T-helper 1 cell treated with Interleukin-12 subunit alpha and Interleukin-12 subunit beta and Interleukin-4 antibody, amounts not matched to agents 30 ng/mL and 1 ng/mL, for 36 hours (primary cell): ENCODE data around the gene MCTP2. TPM values are rescaled to one million over a fixed set of nuclear protein-coding genes. Genes with fewer than 3 reads are reported as not detected.
"Not testable (repeated sequence)": the region's sequence is repeated elsewhere in the genome, so short reads cannot be mapped to it uniquely, and the experiment has no call there.

Experiments
- intact Hi-C: fragments of 100-400 bp; cut with micrococcal nuclease; formaldehyde crosslinking; loops from one replicate; pipeline ENCODE4 v1.15.1; 2024
- total RNA-seq: library from RNA; stranded (reverse); gene quantifications from 2 replicates; pipeline ENCODE4 v1.2.3, GENCODE V29; 2022

MCTP2 gene
- total RNA-seq, 1 donor from 2014 or later: 82.5 TPM

GRCh38 chr15:94235041-94235440, 3.7 kb downstream of the MCTP2 start:
- intact Hi-C loops: loop anchor here (10.0 kb wide), 2 partner anchors 1210 to 1330 kb away; partner anchors contain the start of gene CHD2

- intact Hi-C loops: loop anchor here (10.0 kb wide), 2 partner anchors 1211 to 1331 kb away; partner anchors contain the start of gene CHD2
These were observed 4.3 kb downstream of the MCTP2 start for GRCh38 chr15:94235646-94236045.

- intact Hi-C loops: loop anchor here (10.0 kb wide), 2 partner anchors 1212 to 1332 kb away; partner anchors contain the start of gene CHD2
These were observed 5.2 kb downstream of the MCTP2 start for GRCh38 chr15:94236608-94237007.

GRCh38 chr15:94237903-94238302, 6.5 kb downstream of the MCTP2 start:
- intact Hi-C loops: loop anchor here (1.0 to 10.0 kb wide), 3 partner anchors 8 to 1333 kb away; partner anchors contain the start of gene CHD2

- intact Hi-C loops: loop anchor here (1.0 to 10.0 kb wide), 3 partner anchors 8 to 1334 kb away; partner anchors contain the start of gene CHD2
These were observed 7.3 kb downstream of the MCTP2 start for GRCh38 chr15:94238539-94239118.

GRCh38 chr15:94239474-94239873, 8.1 kb downstream of the MCTP2 start:
- intact Hi-C loops: loop anchor here (10.0 kb wide), 2 partner anchors 1215 to 1335 kb away; partner anchors contain the start of gene CHD2

GRCh38 chr15:94240480-94240879, 9.1 kb downstream of the MCTP2 start:
- intact Hi-C loops: no loop called here

GRCh38 chr15:94242257-94242656, 10.9 kb downstream of the MCTP2 start:
- intact Hi-C loops: no loop called here

- intact Hi-C loops: not testable (repeated sequence)
These were observed 11.6 kb downstream of the MCTP2 start for GRCh38 chr15:94243003-94243402.

- intact Hi-C loops: no loop called here
These were observed 12.1 kb downstream of the MCTP2 start for GRCh38 chr15:94243418-94243817.

GRCh38 chr15:94246016-94246415, 14.7 kb downstream of the MCTP2 start:
- intact Hi-C loops: loop anchor here (1.0 kb wide), 1 partner anchor 8 kb away; no protein-coding TSS in a partner anchor

- intact Hi-C loops: no loop called here
These were observed 16.7 kb downstream of the MCTP2 start for GRCh38 chr15:94247789-94248638.

- intact Hi-C loops: no loop called here
These were observed 19.4 kb downstream of the MCTP2 start for GRCh38 chr15:94250801-94251200.

GRCh38 chr15:94252223-94252766, 20.9 kb downstream of the MCTP2 start:
- intact Hi-C loops: loop anchor here (2.0 kb wide), 1 partner anchor 21 kb away; the partner anchor contains the start of gene MCTP2

GRCh38 chr15:94252906-94253491, 21.6 kb downstream of the MCTP2 start:
- intact Hi-C loops: loop anchor here (2.0 kb wide), 1 partner anchor 22 kb away; the partner anchor contains the start of gene MCTP2

- intact Hi-C loops: loop anchor here (2.0 kb wide), 2 partner anchors 19 to 23 kb away; partner anchors contain the start of gene MCTP2
These were observed 22.4 kb downstream of the MCTP2 start for GRCh38 chr15:94253742-94254141.

GRCh38 chr15:94255540-94255939, 24.2 kb downstream of the MCTP2 start:
- intact Hi-C loops: loop anchor here (2.0 kb wide), 1 partner anchor 17 kb away; no protein-coding TSS in a partner anchor

- intact Hi-C loops: no loop called here
These were observed 25.1 kb downstream of the MCTP2 start for GRCh38 chr15:94256511-94256910.

- intact Hi-C loops: not testable (repeated sequence)
These were observed 26.4 kb downstream of the MCTP2 start for GRCh38 chr15:94257776-94258175.

- intact Hi-C loops: no loop called here
These were observed 26.9 kb downstream of the MCTP2 start for GRCh38 chr15:94258246-94258645.

GRCh38 chr15:94259121-94259751, 27.9 kb downstream of the MCTP2 start:
- intact Hi-C loops: no loop called here
